Vein endothelial cell (primary cell): Measurements from ENCODE around the gene TMEM192. TPM values are rescaled to one million over a fixed set of nuclear protein-coding genes. Genes with fewer than 3 reads are reported as not detected.

Source experiments
- total RNA-seq: library from RNA; depleted of rRNA; stranded (reverse); fragments of >200 nt; gene quantifications from 2 replicates; pipeline ENCODE4 v1.2.3, GENCODE V29; 2012

The TMEM192 gene
- total RNA-seq = 12.4 and 20.7 TPM in 2 replicates

GRCh38 chr4:165112368-165113121 is at the start of gene TMEM192:
TMEM192 (minus strand) TSS chr4:165112860; CDS start chr4:165112773, 87 bp downstream.

GRCh38 chr4:165053645-165054044 is 59.0 kb downstream of the TMEM192 start, which contains the start of gene TRIM75:
TRIM75 (plus strand) TSS chr4:165053866; CDS start chr4:165059148, 5,282 bp downstream.

GRCh38 chr4:165031436-165032211 is 81.0 kb downstream of the TMEM192 start, which contains the start of gene TRIM60:
TRIM60 (plus strand) TSS chr4:165031999; CDS start chr4:165040073, 8,074 bp downstream.

Other genes with a start within 250 kb of the TMEM192 start
- not detected in 2 replicates for gene APELA, start 235.7 kb downstream of the TMEM192 start, total RNA-seq
- not detected in 2 replicates for gene TRIM61, start 135.2 kb downstream of the TMEM192 start, total RNA-seq
- not detected in 2 replicates for gene TRIM60, start 80.9 kb downstream of the TMEM192 start, total RNA-seq
- not detected in 2 replicates for gene TRIM75, start 59.0 kb downstream of the TMEM192 start, total RNA-seq
- gene KLHL2, start 94.7 kb upstream of the TMEM192 start, total RNA-seq = 20.1 and 20.9 TPM in 2 replicates
- gene MSMO1, start 214.8 kb upstream of the TMEM192 start, total RNA-seq = 49.6 and 127 TPM in 2 replicates